Dermis microvascular lymphatic vessel endothelial cell (primary cell): ENCODE data around the gene SRA1. TPM values are rescaled to one million over a fixed set of nuclear protein-coding genes. Genes with fewer than 3 reads are reported as not detected.
A peak's percentile ranks its signal among the peaks of the same experiment; 100 is the strongest.

Experiments used
- DNase-seq, 2 donors: peaks; one replicate each; pipeline versions ENCODE4 v3.0.0 to v3.0.0-alpha.2; 2010; ENCODE audit warnings: low read depth in 2 of 2
- total RNA-seq: library from RNA; depleted of rRNA; stranded (reverse); fragments of >200 nt; gene quantifications from 2 replicates; pipeline ENCODE4 v1.2.1, GENCODE V29; 2014

SRA1 gene
- total RNA-seq, 1 donor from 2014 or later: 17.5 TPM

GRCh38 chr5:140570488-140570887 is 13.2 kb upstream of the SRA1 start:
- DNase-seq: no peak

GRCh38 chr5:140570058-140570457 is 12.8 kb upstream of the SRA1 start:
- DNase-seq: no peak

GRCh38 chr5:140569197-140569596 is 11.9 kb upstream of the SRA1 start:
- DNase-seq: no peak

GRCh38 chr5:140568443-140569063 is 11.3 kb upstream of the SRA1 start:
- no peak for DNase-seq

- no peak for DNase-seq
These were observed 10.6 kb upstream of the SRA1 start for GRCh38 chr5:140567871-140568270.

- no peak for DNase-seq
These were observed 10.0 kb upstream of the SRA1 start for GRCh38 chr5:140567136-140567818.

GRCh38 chr5:140566665-140567064 is 9.4 kb upstream of the SRA1 start:
- DNase-seq: no peak

- no peak for DNase-seq
These were observed 8.5 kb upstream of the SRA1 start for GRCh38 chr5:140565780-140566095.

GRCh38 chr5:140565024-140565779 is 7.9 kb upstream of the SRA1 start:
- DNase-seq: peak in 1 of 2 donors; percentile 55

GRCh38 chr5:140564196-140565023 is 7.1 kb upstream of the SRA1 start, which contains the start of the genes APBB3 and SLC35A4:
Gene APBB3 (minus strand): TSS chr5:140564598. CDS start chr5:140564245, 353 bp downstream.
Gene SLC35A4 (plus strand): TSS chr5:140564828. CDS start chr5:140567170, 2,342 bp downstream.
- DNase-seq: peak; percentile 97

GRCh38 chr5:140563596-140563995 is 6.3 kb upstream of the SRA1 start:
- DNase-seq: no peak

- DNase-seq: no peak
These were observed 4.7 kb upstream of the SRA1 start for GRCh38 chr5:140561753-140562523.

- DNase-seq: no peak
These were observed 3.0 kb upstream of the SRA1 start for GRCh38 chr5:140560227-140560626.

- no peak for DNase-seq
These were observed 1.3 kb upstream of the SRA1 start for GRCh38 chr5:140558542-140558941.

- no peak for DNase-seq
These were observed 692 bp upstream of the SRA1 start for GRCh38 chr5:140557965-140558364.

- DNase-seq: no peak
These were observed 835 bp downstream of the SRA1 start for GRCh38 chr5:140556438-140556837.

- DNase-seq: no peak
These were observed 1.4 kb downstream of the SRA1 start for GRCh38 chr5:140555747-140556312.

GRCh38 chr5:140554454-140554853 is 2.8 kb downstream of the SRA1 start:
- DNase-seq: no peak

GRCh38 chr5:140553657-140554056 is 3.6 kb downstream of the SRA1 start:
- no peak for DNase-seq

GRCh38 chr5:140551872-140552271 is 5.4 kb downstream of the SRA1 start:
- DNase-seq: no peak
